Right lobe of liver (tissue), 6 donors: ENCODE data around the gene SLC24A4. TPM values are rescaled to one million over a fixed set of nuclear protein-coding genes. Genes with fewer than 3 reads are reported as not detected.

Experiments
- ATAC-seq, 4 donors: fragments of 200-7000 bp; cut with Tn5 transposase; one replicate each; pipeline ENCODE4 v1.9.1; 2020; ENCODE audit warnings: mild to moderate bottlenecking in 4 of 4, moderate library complexity in 4 of 4
- DNase-seq, 3 donors: peaks; one replicate each; pipeline ENCODE4 v3.0.0-alpha.2; 2020
- H3K27ac ChIP-seq, 3 donors: fragments of 200-600 bp; one replicate each; pipeline ENCODE4 v1.8.0; 2022
- H3K27me3 ChIP-seq, 2 donors: fragments of 200-600 bp; one replicate each; pipeline ENCODE4 v1.8.0; 2022
- H3K36me3 ChIP-seq, 4 donors: fragments of 200-600 bp; sonication (generic) in 1 of 4; one replicate each; pipeline versions ENCODE4 v1.5.1 to v1.8.0; 2017 to 2022; ENCODE audit warnings: control low read depth in 1 of 4
- H3K4me1 ChIP-seq, 4 donors: fragments of 200-600 bp; sonication (generic) in 1 of 4; one replicate each; pipeline versions ENCODE4 v1.5.1 to v1.8.0; 2017 to 2022; ENCODE audit warnings: control low read depth in 1 of 4
- H3K4me3 ChIP-seq, 3 donors: fragments of 200-600 bp; one replicate each; pipeline ENCODE4 v1.8.0; 2022
- H3K9me3 ChIP-seq, 4 donors: fragments of 200-600 bp; sonication (generic) in 1 of 4; one replicate each; pipeline versions ENCODE4 v1.5.1 to v1.8.0; 2017 to 2022; ENCODE audit warnings: control low read depth in 1 of 4
- CTCF ChIP-seq, 4 donors: fragments of 200-600 bp in 3 of 4; fragments of 450-650 bp in 1 of 4; IDR thresholded peaks; one replicate each; pipeline versions ENCODE4 v1.5.1 to v1.8.0; 2016 to 2022; ENCODE audit warnings: antibody characterized with exemption in 4 of 4, mild to moderate bottlenecking in 2 of 4
- POLR2A ChIP-seq: fragments of 450-650 bp; IDR thresholded peaks from one replicate; pipeline ENCODE4 v1.6.1; 2017; ENCODE audit warnings: antibody characterized with exemption, mild to moderate bottlenecking
- WGBS: methylation state at CpG from one replicate; pipeline ENCODE4 v1.1.6; 2018; ENCODE audit warnings: low coverage, low lambda C conversion rate; ENCODE audit not compliant: insufficient coverage; ENCODE audit errors: missing lambda C conversion rate; 5-methylcytosine and 5-hydroxymethylcytosine counted together
- intact Hi-C, 2 donors: fragments of 100-400 bp; cut with DNase I; formaldehyde crosslinking; loops; one replicate each; pipeline versions ENCODE4 v1.11.2 to v1.14.1; 2022
- total RNA-seq, 6 experiments: library from RNA; depleted of rRNA in 2 of 6; stranded (reverse); fragments of >200 nt in 2 of 6; fragmentation: NEBNext Ultra II Directional in 3 of 6; extraction: Animal tissue kit (Norgen Biotek cat#: 25700) in 3 of 6; gene quantifications; one replicate each; pipeline versions ENCODE4 v1.1.0 to v1.2.4, GENCODE V29; 2016 to 2023
- donor health status: DM: no; HTN: yes; CAD: no.
- donor health status: DM: no; HTN: no; CAD: no.
- donor health status: DM: no; HTN: no; CAD: no.
- donor health status: DM: no; HTN: yes; CAD: no.
- donor health status: DM: no; HTN: yes; CAD: no.

SLC24A4 gene
- total RNA-seq, 6 experiments from 2014 or later, result 0.06 to 0.29 (median 0.21) TPM

DNA sequence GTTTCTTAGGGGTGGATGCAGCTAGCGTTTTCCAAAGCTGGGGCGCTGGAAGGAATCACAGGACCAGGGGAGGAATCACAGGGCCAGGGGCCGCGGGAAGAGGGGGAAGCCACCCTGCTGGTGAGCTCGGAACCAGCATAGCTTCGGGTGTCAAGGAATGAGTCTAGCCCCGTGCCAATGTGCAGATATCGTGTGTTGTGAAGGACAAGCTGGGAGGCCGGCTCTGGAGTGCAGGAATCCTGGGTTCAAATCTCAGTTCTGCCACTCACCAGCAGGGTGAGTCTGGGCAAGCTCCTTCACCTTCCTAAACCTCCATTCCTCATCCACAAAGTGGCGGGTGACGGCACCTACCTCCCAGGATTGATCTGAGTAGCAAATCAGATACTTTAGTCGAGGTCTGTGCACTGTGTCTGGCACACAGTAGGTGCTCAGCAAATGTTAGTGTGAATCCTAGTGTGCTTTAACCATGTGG lies 137.0 kb downstream of the SLC24A4 start:
- 20% methylated on average over 2 of the region's 12 CpGs for WGBS
- Histone ChIP-seq H3K27me3 (no peaks in the 10 kb centered on the region), H3K27ac (no peak overlapping the region), H3K4me3 (no peak overlapping the region), H3K36me3 (no peaks in the 10 kb centered on the region), H3K4me1 (peaks cover 0 to 3% (median 0%) of the 10 kb centered on the region in 4 donors), H3K9me3 (no peaks in the 10 kb centered on the region)
- intact Hi-C loops, result no loop called here
- ATAC-seq, result no peak
- TF ChIP-seq CTCF (IDR thresholded peaks at IDR 0.05), result no peak
- TF ChIP-seq POLR2A, result no peak
- DNase-seq, result no peak

DNA sequence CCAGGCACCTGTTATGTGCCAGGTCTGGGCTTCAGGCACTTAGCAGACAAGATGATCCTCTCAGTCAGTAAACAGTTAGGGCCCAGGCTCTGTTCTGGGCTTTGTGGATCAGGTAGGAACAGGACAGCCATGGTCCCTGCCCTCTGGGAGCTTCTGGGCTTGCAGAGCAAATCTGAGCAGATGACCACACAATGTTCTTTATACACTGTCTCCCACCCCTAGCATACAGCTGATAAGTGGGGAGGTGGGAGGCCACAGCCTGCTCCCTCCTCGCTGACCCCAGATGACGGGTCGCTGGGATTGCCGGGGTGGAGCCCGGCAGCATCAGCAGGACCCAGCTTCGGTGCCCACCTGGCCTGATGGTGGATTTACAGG lies 137.6 kb downstream of the SLC24A4 start:
- intact Hi-C loops, result no loop called here
- no peak for TF ChIP-seq POLR2A
- TF ChIP-seq CTCF (IDR thresholded peaks at IDR 0.05), result no peak
- no peak for DNase-seq
- H3K27ac ChIP-seq, result peak overlapping the region in 1 of 3 donors; percentile 54
- no peaks in the 10 kb centered on the region for H3K9me3 ChIP-seq
- H3K36me3 ChIP-seq, result no peaks in the 10 kb centered on the region
- no peak for ATAC-seq
- WGBS, result 80% methylated on average over 4 of the region's 6 CpGs
- H3K27me3 ChIP-seq, result no peaks in the 10 kb centered on the region
- H3K4me1 ChIP-seq, result peaks cover 0 to 3% (median 0%) of the 10 kb centered on the region in 4 donors
- no peak overlapping the region for H3K4me3 ChIP-seq

- DNase-seq (no peak), ATAC-seq (peak; percentile 17 to 51 (median 36))
- peaks cover 0 to 3% (median 0%) of the 10 kb centered on the region in 4 donors for H3K4me1 ChIP-seq
- intact Hi-C loops, result no loop called here
- H3K36me3 ChIP-seq, result no peaks in the 10 kb centered on the region
- no peak for TF ChIP-seq CTCF (IDR thresholded peaks at IDR 0.05)
- TF ChIP-seq POLR2A, result no peak
- H3K27me3 ChIP-seq, result no peaks in the 10 kb centered on the region
- H3K4me3 ChIP-seq, result peak overlapping the region in 1 of 3 donors; percentile 4
- WGBS, result 35% methylated on average over 10 of the region's 19 CpGs
- H3K27ac ChIP-seq, result peak overlapping the region in 1 of 3 donors; percentile 54
- no peaks in the 10 kb centered on the region for H3K9me3 ChIP-seq
Measured at GRCh38 chr14:92460916-92461579, 138.1 kb downstream of the SLC24A4 start.

DNA sequence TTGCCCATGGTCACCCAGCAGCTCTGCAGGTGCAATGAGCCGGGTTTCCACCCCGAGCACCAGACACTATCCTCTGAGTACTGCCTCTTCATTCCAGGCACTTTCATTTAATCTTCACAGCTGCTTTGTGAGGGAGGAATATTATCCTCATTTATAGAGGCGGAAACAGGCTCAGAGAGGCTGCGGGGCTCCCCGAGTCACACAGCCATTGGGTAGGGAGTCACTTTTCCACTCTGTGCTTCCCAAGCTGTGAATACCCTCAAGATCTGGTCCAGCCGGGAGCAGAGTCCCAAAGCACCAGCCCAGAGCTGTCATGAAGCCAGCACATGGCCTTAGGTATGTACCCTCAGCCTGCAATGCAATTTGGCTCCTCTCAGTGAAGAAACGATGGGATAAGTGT lies 138.9 kb downstream of the SLC24A4 start:
- no peak for DNase-seq
- Histone ChIP-seq H3K27ac (no peak overlapping the region), H3K36me3 (no peaks in the 10 kb centered on the region), H3K4me1 (peaks cover 0 to 3% (median 0%) of the 10 kb centered on the region in 4 donors), H3K27me3 (no peaks in the 10 kb centered on the region), H3K9me3 (no peaks in the 10 kb centered on the region), H3K4me3 (no peak overlapping the region)
- TF ChIP-seq POLR2A, result no peak
- no peak for TF ChIP-seq CTCF (IDR thresholded peaks at IDR 0.05)
- intact Hi-C loops, result no loop called here
- no peak for ATAC-seq
- WGBS, result 73% methylated on average over 3 of the region's 7 CpGs
